D721Med (cell line): Measurements from ENCODE around the gene COPZ2.
"Not testable (repeated sequence)": the region's sequence is repeated elsewhere in the genome, so short reads cannot be mapped to it uniquely, and the experiment has no call there.

Source experiments
- DNase-seq: peaks from one replicate; pipeline ENCODE4 v3.0.0; 2011; ENCODE audit warnings: low spot score; ENCODE audit not compliant: insufficient read length
- FAIRE-seq: peaks from 2 replicates; lab custom pipeline; 2011; peaks lifted over from hg19 to GRCh38; lab: Jason Lieb, UNC
- CTCF ChIP-seq: IDR thresholded peaks from 2 replicates; pipeline ENCODE4 v1.5.1; 2012; ENCODE audit warnings: mild to moderate bottlenecking, control low read depth; ENCODE audit not compliant: insufficient read depth; ENCODE audit errors: missing control alignments

Gene COPZ2

GRCh38 chr17:48070195-48070594, 32.6 kb upstream of the COPZ2 start:
- DNase-seq (no peak), FAIRE-seq (no peak)
- no peak for TF ChIP-seq CTCF

GRCh38 chr17:48068491-48068961, 30.9 kb upstream of the COPZ2 start:
- no peak for FAIRE-seq

DNA sequence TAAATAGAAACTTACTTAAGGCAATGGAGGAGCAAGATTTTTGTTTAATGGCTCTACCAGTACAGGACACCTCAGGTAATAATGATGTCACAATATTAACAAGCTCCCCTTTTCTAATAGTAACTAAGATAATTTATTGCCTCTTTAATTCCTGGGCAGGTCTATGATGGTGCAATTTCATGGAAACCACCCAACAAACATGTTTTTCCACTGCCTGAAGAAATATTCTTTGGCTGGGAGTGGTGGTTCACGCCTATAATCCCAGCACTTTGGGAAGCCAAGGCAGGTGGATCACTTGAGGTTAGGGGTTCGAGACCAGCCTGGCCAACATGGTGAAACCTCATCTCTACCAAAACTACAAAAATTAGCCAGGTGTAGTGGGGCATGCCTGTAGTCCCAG, 30.2 kb upstream of the COPZ2 start:
- DNase-seq, FAIRE-seq: not testable (repeated sequence)

More at GRCh38 chr17:48068491-48068961, 30.9 kb upstream of the COPZ2 start:
- no peak for DNase-seq
- TF ChIP-seq CTCF, result peak; percentile 11

- TF ChIP-seq CTCF, result no peak
- no peak for FAIRE-seq
- no peak for DNase-seq
Observed at GRCh38 chr17:48067245-48067644, 29.6 kb upstream of the COPZ2 start.

DNA sequence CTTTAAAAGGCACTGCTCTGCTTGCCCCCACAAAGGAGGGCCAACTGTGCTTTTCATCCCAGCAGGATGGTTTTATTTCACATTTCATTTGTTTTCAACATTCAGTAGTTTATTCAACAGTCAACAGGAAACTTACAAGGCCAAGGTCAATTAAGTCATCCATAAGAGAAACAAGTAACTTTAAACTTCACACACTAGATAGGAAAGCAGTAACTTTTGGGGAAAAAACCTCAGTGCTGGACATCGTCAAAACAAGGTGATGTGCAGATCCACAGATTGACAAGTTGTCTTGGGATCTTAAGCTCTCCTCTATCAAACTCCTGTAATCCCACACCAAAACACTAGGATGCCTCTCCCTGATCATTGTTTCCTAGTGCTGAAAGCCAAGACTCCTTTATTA, 29.1 kb upstream of the COPZ2 start:
- no peak for TF ChIP-seq CTCF
- FAIRE-seq, result no peak
- no peak for DNase-seq

GRCh38 chr17:48066192-48066591, 28.6 kb upstream of the COPZ2 start:
- no peak for DNase-seq
- FAIRE-seq, result no peak
- no peak for TF ChIP-seq CTCF

DNA sequence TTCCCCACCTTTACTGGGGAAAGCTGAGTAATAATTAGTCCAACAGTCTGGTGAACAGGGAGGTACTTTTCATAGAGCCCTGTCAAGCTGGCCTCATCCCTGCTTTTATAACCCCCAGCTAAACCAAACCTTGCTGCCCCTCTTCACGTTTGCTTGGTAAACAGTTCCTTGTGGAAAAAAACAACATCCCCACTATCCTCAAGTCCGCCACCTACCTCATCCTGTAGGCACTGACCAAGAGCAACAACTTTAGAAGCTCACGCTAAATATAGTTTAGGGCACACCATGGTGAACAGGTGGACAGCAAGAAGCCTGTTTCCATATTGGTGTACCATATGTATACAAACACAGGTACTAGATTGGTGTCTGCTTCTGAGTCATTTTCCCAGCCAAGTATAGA, 27.0 kb upstream of the COPZ2 start:
- TF ChIP-seq CTCF, result no peak
- no peak for FAIRE-seq
- no peak for DNase-seq

DNA sequence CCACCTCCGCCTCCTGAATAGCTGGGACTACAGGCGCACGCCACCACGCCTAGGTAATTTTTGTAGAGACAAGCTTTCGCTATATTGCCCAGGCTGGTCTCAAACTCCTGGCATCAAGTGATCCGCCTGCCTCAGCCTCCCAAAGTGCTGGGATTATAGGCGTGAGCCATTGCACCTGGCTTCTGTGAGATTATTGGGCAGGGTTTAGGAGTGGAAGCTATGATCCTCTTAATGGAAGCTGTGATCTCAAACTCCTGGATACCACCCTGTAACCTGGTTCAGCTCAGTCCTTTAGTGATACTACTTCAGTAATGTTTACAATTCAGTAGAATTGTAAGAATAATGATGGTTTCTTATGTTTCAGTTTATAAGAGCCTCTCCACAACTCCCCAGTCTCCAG, 24.7 kb upstream of the COPZ2 start:
- no peak for TF ChIP-seq CTCF
- FAIRE-seq, result no peak
- peak; percentile 83 for DNase-seq
